Activated T-helper 1 cell treated with anti-CD3 and anti-CD28 coated beads, Interleukin-12 subunit alpha, Interleukin-12 subunit beta, Interleukin-2, Interleukin-4 antibody, amounts not matched to agents 30 ng/mL and 10 ng/mL and 1 ng/mL, durations not matched to agents 14 hours and 24 hours and 36 hours (primary cell): ENCODE data around the gene LIPH. TPM values are rescaled to one million over a fixed set of nuclear protein-coding genes. Genes with fewer than 3 reads are reported as not detected.
"Not testable (repeated sequence)": the region's sequence is repeated elsewhere in the genome, so short reads cannot be mapped to it uniquely, and the experiment has no call there.

Source experiments
- DNase-seq: peaks from one replicate; pipeline ENCODE4 v3.0.0; 2021; ENCODE audit warnings: low spot score
- H3K27ac Mint-ChIP-seq: one replicate; pipeline ENCODE4 v1.8.0; 2021; ENCODE audit warnings: mild to moderate bottlenecking, mixed read lengths
- H3K27me3 Mint-ChIP-seq: one replicate; pipeline ENCODE4 v1.8.0; 2022; ENCODE audit warnings: mild to moderate bottlenecking, moderate library complexity, mixed read lengths; ENCODE audit not compliant: insufficient read depth
- H3K36me3 Mint-ChIP-seq: one replicate; pipeline ENCODE4 v1.8.0; 2021; ENCODE audit warnings: low read depth, mixed read lengths
- H3K4me1 Mint-ChIP-seq: one replicate; pipeline ENCODE4 v1.8.0; 2021; ENCODE audit warnings: low read depth, mixed read lengths
- H3K4me3 Mint-ChIP-seq: one replicate; pipeline ENCODE4 v1.8.0; 2021; ENCODE audit warnings: mild to moderate bottlenecking, moderate library complexity, mixed read lengths
- H3K9me3 Mint-ChIP-seq: one replicate; pipeline ENCODE4 v1.8.0; 2021; ENCODE audit warnings: mixed read lengths
- intact Hi-C: fragments of 100-400 bp; cut with micrococcal nuclease; formaldehyde crosslinking; loops from one replicate; pipeline ENCODE4 v1.15.1; 2024
- total RNA-seq: library from RNA; stranded (reverse); gene quantifications from 2 replicates; pipeline ENCODE4 v1.2.3, GENCODE V29; 2022

The LIPH gene
- total RNA-seq, 1 donor from 2014 or later: not detected

DNA sequence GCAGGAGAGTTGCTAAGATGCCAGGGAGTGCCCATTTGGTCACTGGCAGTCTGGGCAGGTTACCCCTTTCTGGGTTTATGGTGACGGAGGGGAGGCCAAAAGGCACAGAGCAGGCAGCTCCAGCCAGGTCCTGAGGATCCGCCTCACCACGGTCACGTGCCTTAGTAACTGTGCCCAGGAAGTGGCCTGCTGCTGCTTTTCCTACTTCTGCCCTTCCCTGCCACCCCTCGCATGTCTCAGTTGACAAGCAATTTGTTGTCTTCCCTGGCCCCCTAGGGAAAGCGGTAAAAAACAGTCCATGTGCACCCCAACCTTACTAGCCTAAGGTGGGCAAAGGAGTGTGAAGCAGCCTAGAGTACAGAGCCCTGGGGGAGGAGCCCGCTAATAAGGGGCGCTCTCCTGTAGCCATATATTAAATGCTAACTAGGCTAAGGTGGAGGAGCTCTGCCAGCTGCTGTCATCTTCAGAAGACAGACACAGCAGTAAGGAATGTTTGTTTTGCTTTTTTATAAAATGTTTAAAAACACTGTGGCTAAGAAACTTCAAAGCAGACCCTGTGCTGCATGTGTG, 9.1 kb upstream of the LIPH start:
- Mint-ChIP-seq H3K4me3 (no peak overlapping the region), H3K36me3 (no peaks in the 10 kb centered on the region), H3K9me3 (no peaks in the 10 kb centered on the region), H3K27me3 (peaks cover 5% of the 10 kb centered on the region), H3K4me1 (peaks cover 10% of the 10 kb centered on the region), H3K27ac (no peak overlapping the region)
- DNase-seq: no peak
- intact Hi-C loops: no loop called here

GRCh38 chr3:185560676-185561075, 8.3 kb upstream of the LIPH start:
- Mint-ChIP-seq H3K4me1 (peaks cover 10% of the 10 kb centered on the region), H3K36me3 (no peaks in the 10 kb centered on the region), H3K27ac (no peak overlapping the region), H3K9me3 (no peaks in the 10 kb centered on the region), H3K27me3 (peaks cover 5% of the 10 kb centered on the region), H3K4me3 (no peak overlapping the region)
- intact Hi-C loops: no loop called here
- no peak for DNase-seq

DNA sequence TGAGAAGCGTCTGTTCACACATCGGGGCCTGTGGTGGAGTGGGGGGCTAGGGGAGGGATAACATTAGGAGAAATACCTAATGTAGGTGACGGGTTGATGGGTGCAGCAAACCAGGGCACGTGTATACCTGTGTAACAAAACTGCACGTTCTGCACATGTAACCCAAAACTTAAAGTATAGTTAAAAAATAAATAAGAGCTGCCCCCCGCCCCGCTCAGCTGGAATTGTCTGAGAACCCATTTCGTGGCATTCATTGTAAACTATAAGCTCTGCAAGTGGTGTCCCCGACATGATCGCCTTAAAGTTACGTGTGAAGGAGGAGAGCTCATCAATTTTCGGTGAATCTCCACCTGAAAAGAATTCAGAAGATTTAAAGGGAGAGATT, 7.3 kb upstream of the LIPH start:
- Mint-ChIP-seq H3K4me1 (peaks cover 10% of the 10 kb centered on the region), H3K27ac (no peak overlapping the region), H3K27me3 (peaks cover 5% of the 10 kb centered on the region), H3K36me3 (no peaks in the 10 kb centered on the region), H3K4me3 (no peak overlapping the region), H3K9me3 (no peaks in the 10 kb centered on the region)
- DNase-seq: no peak
- intact Hi-C loops: loop anchor here (1.0 kb wide), 1 partner anchor 205 kb away; no protein-coding TSS in a partner anchor

GRCh38 chr3:185558395-185558794, 6.0 kb upstream of the LIPH start:
- Mint-ChIP-seq H3K4me3 (no peak overlapping the region), H3K27me3 (peaks cover 4% of the 10 kb centered on the region), H3K27ac (no peak overlapping the region), H3K36me3 (no peaks in the 10 kb centered on the region), H3K4me1 (peaks cover 10% of the 10 kb centered on the region), H3K9me3 (no peaks in the 10 kb centered on the region)
- intact Hi-C loops: no loop called here
- DNase-seq: no peak

- H3K4me3 Mint-ChIP-seq, H3K27me3 Mint-ChIP-seq, H3K9me3 Mint-ChIP-seq, H3K36me3 Mint-ChIP-seq, DNase-seq, H3K27ac Mint-ChIP-seq, intact Hi-C loops: not testable (repeated sequence)
- H3K4me1 Mint-ChIP-seq: peaks cover 19% of the 10 kb centered on the region
These were observed 4.3 kb upstream of the LIPH start for GRCh38 chr3:185556640-185557039.

DNA sequence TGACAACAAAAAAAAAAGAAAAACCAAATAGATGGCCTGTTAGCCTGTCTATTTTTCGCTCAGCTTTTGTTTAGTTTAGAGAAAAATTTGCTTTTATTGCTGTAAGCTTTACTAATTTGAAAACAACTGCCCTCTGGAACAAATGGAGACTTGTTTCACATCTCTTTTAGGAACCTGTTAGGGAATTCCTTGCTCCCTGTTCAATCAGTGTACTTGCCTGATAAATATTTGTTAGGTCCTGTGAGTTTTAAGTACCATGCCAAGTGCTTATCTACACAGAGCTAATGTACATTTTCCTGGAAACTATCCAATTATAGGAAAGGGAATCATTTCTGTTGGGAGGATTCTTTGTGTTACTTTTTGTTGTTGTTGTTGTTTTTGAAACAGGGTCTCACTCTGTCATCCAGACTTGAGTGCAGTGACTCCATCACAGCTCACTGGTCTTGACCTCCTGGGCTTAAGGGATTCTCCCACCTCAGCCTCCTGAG, 3.5 kb upstream of the LIPH start:
- H3K27ac Mint-ChIP-seq: no peak overlapping the region
- H3K27me3 Mint-ChIP-seq: peaks cover 3% of the 10 kb centered on the region
- H3K4me3 Mint-ChIP-seq: no peak overlapping the region
- no peaks in the 10 kb centered on the region for H3K36me3 Mint-ChIP-seq
- H3K4me1 Mint-ChIP-seq: peaks cover 19% of the 10 kb centered on the region
- no peaks in the 10 kb centered on the region for H3K9me3 Mint-ChIP-seq
- intact Hi-C loops: no loop called here
- DNase-seq: no peak

DNA sequence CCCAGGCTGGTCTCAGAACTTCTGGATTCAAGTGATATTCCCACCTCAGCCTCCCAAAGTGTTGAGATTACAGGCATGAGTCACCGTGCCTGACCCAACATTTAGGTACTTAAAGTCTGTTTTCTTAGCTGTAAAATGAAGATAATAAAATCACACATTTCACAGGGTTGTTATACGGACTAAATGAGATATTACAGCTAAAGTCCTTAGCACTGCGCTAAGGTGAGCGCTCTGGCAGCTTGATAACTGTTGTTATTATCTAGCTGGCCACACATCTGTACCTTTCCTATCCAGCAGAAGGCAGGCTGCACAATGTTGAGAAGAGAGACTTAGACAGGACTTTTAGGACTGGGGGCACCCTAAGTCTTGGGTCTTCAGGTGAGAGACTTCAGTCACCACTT, 2.7 kb upstream of the LIPH start:
- Mint-ChIP-seq H3K9me3 (no peaks in the 10 kb centered on the region), H3K27ac (no peak overlapping the region)

DNA sequence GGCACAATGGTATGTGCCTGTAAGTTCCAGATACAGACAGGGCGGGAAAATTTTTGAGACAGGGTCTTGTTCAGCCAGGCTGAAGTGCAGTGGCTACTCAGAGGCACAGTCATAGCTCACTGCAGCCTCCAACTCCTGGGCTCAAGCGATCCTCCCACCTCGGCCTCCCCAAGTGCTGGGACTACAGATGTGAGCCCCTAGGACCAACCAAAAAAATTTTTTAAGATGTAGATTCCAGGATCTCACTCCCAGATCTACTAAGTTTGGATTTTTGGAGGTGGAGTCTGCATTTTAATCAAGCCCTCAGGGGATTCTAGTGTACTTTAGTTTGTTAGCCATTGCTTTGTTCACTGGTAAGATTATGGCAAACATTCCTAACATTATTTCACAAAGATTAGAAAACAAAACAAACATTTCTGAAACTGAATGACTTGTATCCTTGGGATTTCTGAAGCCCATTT, 2.7 kb downstream of the LIPH start:
- no peak overlapping the region for H3K27ac Mint-ChIP-seq
- H3K4me3 Mint-ChIP-seq: no peak overlapping the region
- intact Hi-C loops: no loop called here
- no peaks in the 10 kb centered on the region for H3K9me3 Mint-ChIP-seq
- no peaks in the 10 kb centered on the region for H3K36me3 Mint-ChIP-seq
- H3K27me3 Mint-ChIP-seq: no peaks in the 10 kb centered on the region
- DNase-seq: no peak
- H3K4me1 Mint-ChIP-seq: peaks cover 9% of the 10 kb centered on the region

More for the DNA sequence above, 2.7 kb upstream of the LIPH start:
- no peak overlapping the region for H3K4me3 Mint-ChIP-seq
- no peak for DNase-seq
- H3K27me3 Mint-ChIP-seq: peaks cover 2% of the 10 kb centered on the region
- H3K36me3 Mint-ChIP-seq: no peaks in the 10 kb centered on the region
- peaks cover 19% of the 10 kb centered on the region for H3K4me1 Mint-ChIP-seq
- intact Hi-C loops: no loop called here

DNA sequence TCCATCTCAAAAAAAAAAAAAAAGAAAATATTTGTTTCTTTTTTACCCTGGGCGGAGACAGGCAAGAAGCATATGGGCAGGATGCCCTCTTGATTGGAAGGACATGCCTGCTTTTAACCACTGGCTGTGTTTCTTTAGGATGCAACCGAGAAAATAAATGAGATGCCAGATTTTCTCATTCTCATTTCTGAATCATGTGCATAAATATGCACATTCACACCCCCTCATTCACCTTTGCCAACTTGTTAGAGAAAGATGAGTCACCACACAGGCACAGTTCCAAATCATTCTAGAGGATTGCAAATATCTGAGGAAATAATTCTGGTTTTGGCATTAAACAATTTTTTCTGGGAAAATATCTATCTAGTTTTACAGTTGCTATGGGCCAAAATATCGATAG, 3.3 kb downstream of the LIPH start:
- H3K36me3 Mint-ChIP-seq: no peaks in the 10 kb centered on the region
- intact Hi-C loops: no loop called here

GRCh38 chr3:185540695-185541094, 11.7 kb downstream of the LIPH start:
- peaks cover 8% of the 10 kb centered on the region for H3K4me1 Mint-ChIP-seq
- DNase-seq: no peak
- intact Hi-C loops: no loop called here
- peaks cover 4% of the 10 kb centered on the region for H3K9me3 Mint-ChIP-seq
- no peak overlapping the region for H3K4me3 Mint-ChIP-seq
- no peaks in the 10 kb centered on the region for H3K36me3 Mint-ChIP-seq
- H3K27me3 Mint-ChIP-seq: no peaks in the 10 kb centered on the region
- no peak overlapping the region for H3K27ac Mint-ChIP-seq

More for the DNA sequence above, 3.3 kb downstream of the LIPH start:
- DNase-seq: no peak
- H3K27me3 Mint-ChIP-seq: no peaks in the 10 kb centered on the region
- H3K4me1 Mint-ChIP-seq: peaks cover 9% of the 10 kb centered on the region
- H3K9me3 Mint-ChIP-seq: no peaks in the 10 kb centered on the region
- H3K27ac Mint-ChIP-seq: no peak overlapping the region
- H3K4me3 Mint-ChIP-seq: no peak overlapping the region

- no peak overlapping the region for H3K4me3 Mint-ChIP-seq
- H3K36me3 Mint-ChIP-seq: no peaks in the 10 kb centered on the region
- H3K27me3 Mint-ChIP-seq: no peaks in the 10 kb centered on the region
- intact Hi-C loops: no loop called here
- peaks cover 8% of the 10 kb centered on the region for H3K4me1 Mint-ChIP-seq
- H3K27ac Mint-ChIP-seq: no peak overlapping the region
- peaks cover 4% of the 10 kb centered on the region for H3K9me3 Mint-ChIP-seq
- no peak for DNase-seq
These were observed 12.5 kb downstream of the LIPH start for GRCh38 chr3:185539934-185540333.

- H3K4me1 Mint-ChIP-seq: peaks cover 8% of the 10 kb centered on the region
- intact Hi-C loops: no loop called here
- no peaks in the 10 kb centered on the region for H3K36me3 Mint-ChIP-seq
- H3K27me3 Mint-ChIP-seq: no peaks in the 10 kb centered on the region
- H3K9me3 Mint-ChIP-seq: peaks cover 4% of the 10 kb centered on the region
- DNase-seq: peak; percentile 20
- peak overlapping the region; percentile 78 for H3K27ac Mint-ChIP-seq
- H3K4me3 Mint-ChIP-seq: peak overlapping the region; percentile 13
These were observed 14.9 kb downstream of the LIPH start for GRCh38 chr3:185537369-185537970.

- intact Hi-C loops: no loop called here
- DNase-seq: no peak
- H3K36me3 Mint-ChIP-seq: no peaks in the 10 kb centered on the region
- no peak overlapping the region for H3K4me3 Mint-ChIP-seq
- H3K27me3 Mint-ChIP-seq: no peaks in the 10 kb centered on the region
- H3K9me3 Mint-ChIP-seq: peaks cover 4% of the 10 kb centered on the region
- peaks cover 8% of the 10 kb centered on the region for H3K4me1 Mint-ChIP-seq
- no peak overlapping the region for H3K27ac Mint-ChIP-seq
These were observed 17.9 kb downstream of the LIPH start for GRCh38 chr3:185534511-185534910.
